Right hindlimb (tissue), 1 donor: Measurements from ENCODE around the gene SLC22A1.
"Not testable (repeated sequence)": the region's sequence is repeated elsewhere in the genome, so short reads cannot be mapped to it uniquely, and the experiment has no call there.

Source experiments
- DNase-seq: peaks from one replicate; pipeline ENCODE4 v3.0.0-alpha.2; 2018

Gene SLC22A1

DNA sequence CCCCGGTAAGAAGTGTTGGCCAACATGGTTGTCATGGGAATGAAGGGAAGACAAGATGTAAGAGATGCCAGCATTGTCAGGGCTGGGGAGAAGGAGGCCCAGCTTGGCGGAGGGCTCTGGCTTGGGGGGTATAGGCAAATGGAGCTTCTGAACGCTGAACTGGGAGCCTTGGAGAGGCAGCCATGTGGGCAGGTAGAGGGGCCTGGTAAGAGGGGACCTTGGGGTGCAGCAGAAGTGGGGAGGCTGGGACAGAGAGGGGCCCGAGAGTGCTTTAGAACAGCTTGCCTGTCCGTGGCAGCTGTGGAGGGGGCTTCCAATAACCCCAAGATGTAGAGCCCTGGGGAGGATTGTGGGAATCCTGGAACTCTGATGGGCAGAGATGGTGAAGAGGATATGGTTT lies 3.0 kb downstream of the SLC22A1 start:
- no peak for DNase-seq

GRCh38 chr6:160125105-160125504 lies 3.5 kb downstream of the SLC22A1 start:
- DNase-seq = not testable (repeated sequence)

DNA sequence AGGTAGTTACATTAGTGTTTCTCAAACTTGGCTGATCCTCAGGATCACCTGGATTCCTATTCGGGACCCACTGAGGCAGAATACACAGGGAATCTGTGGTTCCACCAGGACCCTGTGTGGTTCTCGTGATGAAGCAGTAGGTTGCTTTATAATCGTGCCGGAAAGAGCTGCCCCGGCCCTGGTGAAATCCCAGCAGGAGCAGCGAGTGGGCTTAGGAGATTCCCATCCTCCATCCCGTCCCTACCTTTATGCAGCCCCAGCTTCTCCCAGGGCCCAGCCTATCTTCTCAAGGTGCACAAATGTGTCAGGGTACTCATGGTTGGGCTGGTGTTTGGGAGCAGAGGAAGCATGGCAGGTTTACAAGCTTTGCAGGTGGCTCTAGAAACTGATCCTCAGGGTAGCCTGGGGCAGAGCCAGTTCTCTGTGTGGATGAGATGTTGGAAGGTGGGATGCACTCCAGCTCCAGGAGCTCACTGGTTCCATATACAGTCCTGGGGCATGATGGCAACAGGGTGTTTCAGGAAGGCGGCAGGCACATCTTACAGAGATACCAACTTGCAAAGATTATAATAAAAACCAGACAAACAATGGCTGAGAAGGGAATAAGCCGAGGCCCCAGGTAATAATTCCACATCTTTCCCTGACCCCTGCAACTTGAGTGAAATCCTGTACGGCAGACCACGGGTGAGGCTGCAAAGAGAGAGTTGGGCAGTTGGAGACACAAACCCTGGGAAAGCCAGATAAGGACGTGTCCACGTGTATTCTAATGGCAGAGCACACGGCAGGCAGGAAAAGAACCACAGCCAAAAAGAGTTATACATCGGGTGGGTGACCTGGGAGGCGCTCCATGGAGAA lies 5.9 kb downstream of the SLC22A1 start:
- DNase-seq = no peak

DNA sequence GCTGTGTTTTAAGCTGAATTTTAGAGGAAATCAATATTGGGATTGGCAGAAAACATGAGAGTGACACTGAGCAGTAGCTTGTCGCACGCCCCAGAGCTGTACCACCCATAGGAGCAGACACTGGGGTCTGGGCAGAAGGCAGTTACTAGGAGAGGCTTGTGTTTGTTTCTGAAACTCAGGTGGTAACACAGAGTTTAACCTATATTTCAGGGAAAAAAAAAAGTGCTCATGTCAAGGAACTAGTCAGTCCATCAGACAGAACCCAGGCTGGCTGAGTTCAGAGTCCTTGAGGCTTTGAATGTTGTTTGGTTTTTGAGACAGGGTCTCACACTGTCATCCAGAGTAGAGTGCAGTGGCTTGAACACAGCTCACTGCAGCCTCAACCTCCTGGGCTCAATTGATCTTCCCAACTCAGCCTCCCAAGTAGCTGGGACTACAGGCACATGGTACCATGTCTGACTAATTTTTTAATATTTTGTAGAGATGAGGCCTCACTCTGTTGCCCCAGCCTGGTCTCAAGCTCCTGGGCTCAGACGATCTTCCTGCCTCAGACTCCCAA lies 6.6 kb downstream of the SLC22A1 start:
- no peak for DNase-seq

GRCh38 chr6:160128879-160129516 lies 7.4 kb downstream of the SLC22A1 start:
- DNase-seq = no peak

GRCh38 chr6:160129881-160130615 lies 8.4 kb downstream of the SLC22A1 start:
- no peak for DNase-seq

DNA sequence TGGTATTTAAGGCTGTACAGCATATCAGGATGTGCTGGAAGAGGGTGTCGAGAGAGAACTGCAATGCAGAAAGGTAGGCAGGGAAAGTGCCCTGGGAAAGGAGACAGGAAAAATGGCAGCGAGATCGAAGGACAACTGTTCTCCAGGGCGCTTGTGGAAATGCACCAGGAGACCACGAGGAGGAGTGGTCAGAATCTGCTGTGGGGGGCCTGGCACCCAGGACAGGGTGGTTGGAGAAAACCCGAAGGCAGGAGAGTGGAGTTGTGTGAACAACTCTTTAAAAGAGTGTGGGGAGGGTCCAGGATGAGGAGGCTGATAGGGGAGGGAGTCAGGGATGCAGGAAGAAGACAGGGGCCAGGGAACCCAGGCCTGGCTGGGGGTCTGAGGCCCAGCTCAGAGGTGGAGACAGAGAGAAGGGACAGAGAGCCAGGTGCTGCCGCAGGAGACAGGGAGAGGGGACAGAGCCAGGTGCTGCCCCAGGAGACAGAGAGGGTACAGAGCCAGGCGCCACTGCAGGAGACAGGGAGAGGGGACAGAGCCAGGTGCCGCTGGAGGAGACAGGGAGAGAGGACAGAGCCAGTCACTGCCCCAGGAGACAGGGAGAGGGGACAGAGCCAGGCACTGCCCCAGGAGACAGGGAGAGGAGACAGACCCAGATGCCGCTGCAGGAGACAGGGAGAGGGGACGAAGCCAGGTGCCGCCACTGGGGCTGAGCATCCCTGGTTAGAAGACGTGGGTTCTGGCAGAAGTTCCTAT lies 9.3 kb downstream of the SLC22A1 start:
- DNase-seq = no peak

DNA sequence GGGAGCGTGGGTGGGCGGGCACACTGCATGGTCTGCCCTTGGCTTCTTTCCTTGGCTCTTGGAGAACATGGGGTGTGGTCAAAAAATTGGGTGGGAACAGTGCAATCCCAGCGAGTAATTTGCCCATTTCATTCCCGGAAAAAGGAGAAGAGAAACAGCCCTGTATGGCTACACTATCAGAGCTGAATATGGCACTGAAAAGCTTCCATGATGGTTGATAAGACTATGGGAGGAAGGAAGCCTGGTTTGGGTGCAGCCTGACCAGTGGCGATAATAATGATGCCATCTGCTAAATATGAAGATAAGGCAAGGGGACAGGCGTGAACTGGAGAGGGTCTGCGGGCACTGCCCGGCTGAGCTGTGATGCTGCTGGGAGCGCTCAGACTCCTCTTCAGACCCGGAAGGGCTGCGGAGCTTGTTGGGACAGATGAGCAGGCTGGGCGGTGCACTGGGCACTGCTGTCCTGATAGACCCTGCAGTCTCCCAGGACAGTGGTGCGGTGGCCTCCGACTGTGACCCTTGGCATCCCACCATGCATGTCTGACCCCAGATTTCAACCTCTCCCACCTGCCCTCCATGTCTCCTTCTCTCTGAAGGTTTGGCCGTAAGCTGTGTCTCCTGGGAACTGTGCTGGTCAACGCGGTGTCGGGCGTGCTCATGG lies 10.2 kb downstream of the SLC22A1 start:
- no peak for DNase-seq

DNA sequence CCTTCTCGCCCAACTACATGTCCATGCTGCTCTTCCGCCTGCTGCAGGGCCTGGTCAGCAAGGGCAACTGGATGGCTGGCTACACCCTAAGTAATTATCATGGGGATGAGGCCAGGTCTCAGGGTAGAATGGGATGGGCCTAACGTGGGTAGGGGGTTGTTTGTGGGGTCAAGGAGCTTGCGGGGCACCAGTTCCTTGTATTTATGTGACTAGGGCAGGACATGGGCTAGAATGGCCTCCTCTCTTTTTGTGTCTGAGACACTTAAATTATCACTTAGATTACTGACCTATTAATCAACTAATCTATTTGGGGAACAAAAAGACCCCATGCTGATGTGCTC lies 10.7 kb downstream of the SLC22A1 start:
- DNase-seq = no peak

DNA sequence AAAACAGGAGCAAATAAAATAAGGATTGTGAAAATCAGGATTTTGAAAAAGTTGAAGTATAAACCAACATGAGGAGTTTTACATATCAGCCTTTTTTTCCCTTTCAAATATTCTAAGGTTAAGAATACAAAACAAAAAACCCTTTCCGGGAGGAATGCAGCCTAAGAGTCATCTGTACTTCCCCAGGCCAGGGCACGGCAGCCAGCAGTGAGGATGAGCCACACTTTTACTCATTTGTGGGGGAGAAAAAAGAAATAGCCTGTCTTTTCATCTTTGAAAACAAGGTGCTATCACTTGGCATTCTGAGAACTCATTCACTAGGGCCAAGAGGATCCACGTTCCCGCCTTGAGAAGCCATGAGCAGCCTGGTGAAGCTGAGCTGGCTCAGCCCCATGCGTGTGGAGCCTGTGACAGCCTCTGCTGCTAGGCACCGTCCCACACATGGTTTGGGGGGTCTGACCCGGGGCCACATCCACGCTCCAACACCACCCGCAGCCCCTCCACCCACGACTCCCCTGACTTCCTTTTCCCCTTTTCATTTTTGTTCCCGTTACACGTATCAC lies 11.2 kb downstream of the SLC22A1 start:
- DNase-seq = no peak

GRCh38 chr6:160133441-160134336 lies 12.1 kb downstream of the SLC22A1 start:
- no peak for DNase-seq

DNA sequence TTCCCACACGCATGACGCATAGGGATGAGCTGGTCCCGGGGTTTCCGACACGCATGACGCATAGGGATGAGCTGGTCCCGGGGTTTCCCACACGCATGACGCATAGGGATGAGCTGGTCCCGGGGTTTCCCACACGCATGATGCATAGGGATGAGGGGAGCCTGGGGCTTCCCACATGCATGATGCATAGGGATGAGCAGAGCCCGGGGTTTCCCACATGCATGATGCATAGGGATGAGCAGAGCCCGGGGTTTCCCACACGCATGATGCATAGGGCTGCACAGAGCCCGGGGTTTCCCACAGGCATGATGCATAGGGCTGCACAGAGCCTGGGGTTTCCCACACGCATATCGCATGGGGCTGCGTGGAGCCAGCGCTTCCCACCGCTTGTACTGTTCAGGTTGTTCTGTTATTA lies 12.7 kb downstream of the SLC22A1 start:
- DNase-seq = not testable (repeated sequence)

DNA sequence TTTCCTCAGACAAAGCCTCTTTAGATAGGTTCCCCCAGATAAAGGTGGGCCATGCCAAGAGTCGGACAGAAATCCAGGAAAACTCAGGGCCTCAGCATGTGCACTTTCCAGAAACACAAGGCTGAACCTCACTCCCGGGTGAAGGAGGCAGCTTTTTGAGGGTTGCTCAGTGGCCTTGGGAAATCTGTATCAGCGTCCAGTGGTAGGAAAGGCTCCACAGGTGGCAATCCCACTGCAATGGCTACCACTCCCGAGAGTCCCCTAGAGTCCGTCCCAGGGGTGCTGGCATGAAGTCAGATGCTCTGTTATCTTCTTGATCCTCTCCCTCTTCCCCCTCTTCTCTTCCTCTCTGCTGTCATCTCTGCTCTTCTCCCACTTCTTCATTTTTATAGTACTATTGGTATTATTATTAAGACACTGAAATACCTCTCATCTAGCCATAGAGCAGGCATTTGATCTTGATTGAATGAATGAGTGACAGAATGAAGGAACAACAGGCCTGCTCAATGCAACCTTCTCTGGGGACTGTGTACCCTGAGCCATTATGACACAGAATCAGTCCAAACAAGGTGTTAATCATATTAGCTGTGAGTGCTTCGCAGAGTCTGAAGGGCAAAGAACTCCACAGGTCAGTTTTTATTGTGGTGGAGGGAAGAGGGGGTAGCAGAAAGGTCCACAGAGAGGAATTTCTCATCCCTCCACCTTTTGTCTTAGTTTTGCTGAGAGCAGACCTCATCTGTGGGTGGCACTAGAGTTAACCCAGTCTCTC lies 13.3 kb downstream of the SLC22A1 start:
- DNase-seq = no peak

- no peak for DNase-seq
Observed at GRCh38 chr6:160135907-160136655, 14.5 kb downstream of the SLC22A1 start.

DNA sequence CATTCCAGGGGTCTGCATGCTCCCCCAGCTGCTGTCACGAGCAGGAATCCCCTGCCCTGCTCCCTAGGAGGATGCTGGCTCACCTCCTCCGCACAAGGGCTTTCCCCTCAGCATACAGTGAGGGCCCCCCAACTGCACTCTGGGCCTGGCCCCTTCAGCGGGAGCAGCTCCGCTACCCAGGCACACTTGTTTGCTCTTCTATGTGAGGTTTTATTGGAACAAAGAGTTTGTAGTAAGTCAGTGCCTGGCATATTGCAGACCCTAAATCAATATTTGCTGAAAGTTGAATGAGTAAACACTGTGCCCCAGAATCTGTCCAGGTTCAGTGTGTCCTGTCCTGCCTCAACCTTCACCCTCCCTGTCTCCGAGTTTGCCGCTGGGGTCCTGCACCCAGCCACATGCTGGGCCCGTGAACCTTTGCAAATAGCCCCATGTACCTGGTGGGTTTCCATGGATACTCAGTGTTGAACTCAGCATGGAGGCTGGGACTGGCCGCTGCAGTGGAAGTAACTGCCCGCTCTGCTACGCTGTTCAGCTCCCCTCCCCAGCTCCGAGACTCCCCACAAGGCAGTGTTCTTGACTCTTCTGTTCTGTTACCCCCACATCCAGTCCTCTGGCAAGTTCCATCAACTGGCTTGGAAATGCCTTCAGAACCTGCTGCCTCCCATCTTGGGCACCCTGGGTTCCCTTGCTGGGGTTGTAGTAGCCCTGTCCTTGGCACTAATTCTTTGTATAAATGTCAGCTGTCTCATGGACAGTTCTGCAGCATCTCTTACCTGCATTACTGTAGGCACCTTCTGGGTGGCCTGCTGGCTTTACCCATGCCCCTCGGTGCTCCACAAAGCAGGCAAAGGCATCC lies 15.7 kb downstream of the SLC22A1 start:
- no peak for DNase-seq

DNA sequence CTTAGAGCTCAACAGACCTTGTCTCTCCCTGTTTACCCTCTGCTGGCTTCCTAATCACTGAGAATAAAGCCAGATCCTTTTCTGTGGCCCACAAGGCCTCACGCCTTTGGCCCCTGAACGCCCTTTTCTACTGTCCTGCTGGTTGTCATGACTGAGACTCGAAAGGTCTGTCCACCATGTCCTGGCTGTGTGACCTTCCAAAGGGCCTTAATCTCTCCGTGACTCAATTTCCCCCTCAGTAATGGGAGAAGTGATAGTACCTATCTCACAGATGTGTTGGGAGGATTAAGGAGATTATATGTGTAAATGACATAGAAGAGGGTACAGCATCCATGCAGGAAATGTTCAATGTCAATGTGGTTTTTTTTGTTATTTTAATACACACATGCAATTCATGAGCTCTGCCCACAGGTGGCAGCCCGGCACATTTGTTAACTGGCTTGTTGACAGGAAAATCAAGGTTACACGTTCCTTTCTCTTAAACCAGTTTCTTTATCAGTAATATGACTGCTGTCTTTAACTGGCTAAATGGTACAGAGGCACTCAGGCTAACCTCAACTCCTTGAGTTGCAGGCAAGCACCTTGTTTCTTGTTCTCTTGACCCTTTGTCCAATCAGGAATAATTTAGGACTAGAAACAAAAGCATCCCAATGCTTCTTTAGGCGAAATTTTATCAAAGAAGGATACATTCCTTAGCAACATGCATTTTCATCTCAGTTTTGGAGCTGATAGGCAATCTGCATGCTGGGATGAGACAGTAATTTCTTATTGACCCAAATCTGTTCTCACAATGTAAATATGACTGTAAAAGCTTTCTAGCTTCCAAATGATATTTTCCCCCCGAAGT lies 16.6 kb downstream of the SLC22A1 start:
- DNase-seq = peak; percentile 64

- DNase-seq = no peak
Observed at GRCh38 chr6:160138839-160139419, 17.3 kb downstream of the SLC22A1 start.
